Measurements from ENCODE around the gene STAC2. TPM values are rescaled to one million over a fixed set of nuclear protein-coding genes. Genes with fewer than 3 reads are reported as not detected.

STAC2 gene
- total and polyA plus RNA-seq, 2 of the 13 experiments (the other 11 are each of a cell fraction or from before 2014, with no cell fraction given): not detected

- TF ChIP-seq GLMP (CRISPR knock-in tag; IDR thresholded peaks at IDR 0.05; ENCODE audit: borderline replicate concordance) (no peak), DR1 (CRISPR knock-in tag; IDR thresholded peaks at IDR 0.05) (no peak), MTA1 (CRISPR knock-in tag; IDR thresholded peaks at IDR 0.05; ENCODE audit: borderline replicate concordance) (no peak), SMAD1 (CRISPR knock-in tag; IDR thresholded peaks at IDR 0.05; ENCODE audit: borderline replicate concordance, low read depth) (no peak), HOXD1 (CRISPR knock-in tag; IDR thresholded peaks at IDR 0.05) (no peak), ZFP37 (CRISPR knock-in tag; IDR thresholded peaks at IDR 0.05; ENCODE audit: borderline replicate concordance) (no peak), ZFP62 (CRISPR knock-in tag; IDR thresholded peaks at IDR 0.05) (no peak), NFIC (IDR thresholded peaks at IDR 0.05; ENCODE audit: low read length) (no peak), SP1 (IDR thresholded peaks at IDR 0.05) (no peak), SP1 (CRISPR knock-in tag; IDR thresholded peaks at IDR 0.05) (peak; percentile 68), KLF16 (CRISPR knock-in tag; IDR thresholded peaks at IDR 0.05) (peak in 1 of 2 experiments; percentile 36; a peak in 1 of 4 replicates), ZFP41 (CRISPR knock-in tag; IDR thresholded peaks at IDR 0.05; ENCODE audit: borderline replicate concordance) (no peak), ZNF292 (CRISPR knock-in tag; IDR thresholded peaks at IDR 0.05; ENCODE audit: borderline replicate concordance, low read depth) (no peak), ZNF780A (CRISPR knock-in tag; IDR thresholded peaks at IDR 0.05) (0 out of 2 replicates have a peak, but pooled peaks have one; percentile 52), MXD4 (CRISPR knock-in tag; IDR thresholded peaks at IDR 0.05) (0 out of 2 replicates have a peak, but pooled peaks have one; percentile 45), CREBL2 (CRISPR knock-in tag; IDR thresholded peaks at IDR 0.05; ENCODE audit: borderline replicate concordance) (no peak), NAIF1 (CRISPR knock-in tag; IDR thresholded peaks at IDR 0.05; ENCODE audit: borderline replicate concordance) (no peak), TEAD2 (CRISPR knock-in tag; IDR thresholded peaks at IDR 0.05) (no peak), CEBPB (IDR thresholded peaks at IDR 0.05; ENCODE audit: borderline replicate concordance, low read depth, low read length) (no peak), CERS6 (CRISPR knock-in tag; IDR thresholded peaks at IDR 0.05) (no peak), ZNF121 (CRISPR knock-in tag; IDR thresholded peaks at IDR 0.05) (no peak), ZMYM3 (CRISPR knock-in tag; IDR thresholded peaks at IDR 0.05) (no peak), ZBTB14 (CRISPR knock-in tag; IDR thresholded peaks at IDR 0.05) (no peak)
- TF ChIP-seq, protein P1, sequence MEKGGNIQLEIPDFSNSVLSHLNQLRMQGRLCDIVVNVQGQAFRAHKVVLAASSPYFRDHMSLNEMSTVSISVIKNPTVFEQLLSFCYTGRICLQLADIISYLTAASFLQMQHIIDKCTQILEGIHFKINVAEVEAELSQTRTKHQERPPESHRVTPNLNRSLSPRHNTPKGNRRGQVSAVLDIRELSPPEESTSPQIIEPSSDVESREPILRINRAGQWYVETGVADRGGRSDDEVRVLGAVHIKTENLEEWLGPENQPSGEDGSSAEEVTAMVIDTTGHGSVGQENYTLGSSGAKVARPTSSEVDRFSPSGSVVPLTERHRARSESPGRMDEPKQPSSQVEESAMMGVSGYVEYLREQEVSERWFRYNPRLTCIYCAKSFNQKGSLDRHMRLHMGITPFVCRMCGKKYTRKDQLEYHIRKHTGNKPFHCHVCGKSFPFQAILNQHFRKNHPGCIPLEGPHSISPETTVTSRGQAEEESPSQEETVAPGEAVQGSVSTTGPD (CRISPR knock-in tag; IDR thresholded peaks at IDR 0.05): no peak
- TF ChIP-seq, protein P2, sequence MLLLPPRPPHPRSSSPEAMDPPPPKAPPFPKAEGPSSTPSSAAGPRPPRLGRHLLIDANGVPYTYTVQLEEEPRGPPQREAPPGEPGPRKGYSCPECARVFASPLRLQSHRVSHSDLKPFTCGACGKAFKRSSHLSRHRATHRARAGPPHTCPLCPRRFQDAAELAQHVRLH (CRISPR knock-in tag; IDR thresholded peaks at IDR 0.05; ENCODE audit: borderline replicate concordance, low read depth): no peak
Observed at GRCh38 chr17:39197380-39198185, 28.2 kb downstream of the STAC2 start, which contains the start of gene CACNB1 (continued).
